ENCODE measurements around the gene KCTD18.

- TF ChIP-seq CTCF (IDR thresholded peaks at IDR 0.05; ENCODE audit: low read depth, low read length) (no peak), MAX (IDR thresholded peaks at IDR 0.05; ENCODE audit: low read depth, low read length) (no peak)
Measured at GRCh38 chr2:200484934-200485333, 24.9 kb downstream of the KCTD18 start.

Measured in NB4 (cell line).